Measurements from ENCODE around the gene BLOC1S4.
A peak's percentile ranks its signal among the peaks of the same experiment; 100 is the strongest.
"Not testable (repeated sequence)": the region's sequence is repeated elsewhere in the genome, so short reads cannot be mapped to it uniquely, and the experiment has no call there.

Gene BLOC1S4

DNA sequence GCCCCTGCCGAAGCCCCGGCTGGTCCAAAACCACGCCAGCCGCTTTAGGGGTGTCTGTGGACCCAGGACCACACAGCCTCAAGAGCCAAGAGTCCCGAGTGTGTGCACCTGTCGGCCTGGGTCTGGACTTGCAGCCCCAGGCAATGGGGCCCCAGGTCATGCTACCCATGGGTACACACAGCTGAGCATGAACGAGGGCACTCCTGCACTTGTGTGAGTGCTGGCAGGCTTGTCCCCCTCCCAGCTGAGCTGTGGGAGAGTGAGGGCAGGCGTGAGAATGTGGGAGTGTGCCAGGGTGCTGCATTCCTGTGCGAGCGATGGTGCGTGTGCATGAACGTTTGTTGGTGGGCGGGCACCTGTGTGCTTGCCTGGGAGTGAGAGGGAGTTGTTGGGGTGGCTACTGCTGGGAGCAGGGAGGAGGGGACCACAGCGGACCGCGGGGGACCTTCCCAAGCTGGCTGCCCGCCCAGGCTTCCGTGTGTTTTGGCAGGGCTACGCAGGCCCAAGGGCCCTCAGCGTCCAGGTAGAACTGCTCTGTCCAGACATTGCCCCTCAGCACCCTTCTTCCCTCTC lies 30.8 kb downstream of the BLOC1S4 start:
- DNase-seq, result no peak

GRCh38 chr4:6747294-6748051 lies 31.5 kb downstream of the BLOC1S4 start:
- no peak for DNase-seq

- DNase-seq, result no peak
These were observed 32.3 kb downstream of the BLOC1S4 start for GRCh38 chr4:6748286-6748685.

DNA sequence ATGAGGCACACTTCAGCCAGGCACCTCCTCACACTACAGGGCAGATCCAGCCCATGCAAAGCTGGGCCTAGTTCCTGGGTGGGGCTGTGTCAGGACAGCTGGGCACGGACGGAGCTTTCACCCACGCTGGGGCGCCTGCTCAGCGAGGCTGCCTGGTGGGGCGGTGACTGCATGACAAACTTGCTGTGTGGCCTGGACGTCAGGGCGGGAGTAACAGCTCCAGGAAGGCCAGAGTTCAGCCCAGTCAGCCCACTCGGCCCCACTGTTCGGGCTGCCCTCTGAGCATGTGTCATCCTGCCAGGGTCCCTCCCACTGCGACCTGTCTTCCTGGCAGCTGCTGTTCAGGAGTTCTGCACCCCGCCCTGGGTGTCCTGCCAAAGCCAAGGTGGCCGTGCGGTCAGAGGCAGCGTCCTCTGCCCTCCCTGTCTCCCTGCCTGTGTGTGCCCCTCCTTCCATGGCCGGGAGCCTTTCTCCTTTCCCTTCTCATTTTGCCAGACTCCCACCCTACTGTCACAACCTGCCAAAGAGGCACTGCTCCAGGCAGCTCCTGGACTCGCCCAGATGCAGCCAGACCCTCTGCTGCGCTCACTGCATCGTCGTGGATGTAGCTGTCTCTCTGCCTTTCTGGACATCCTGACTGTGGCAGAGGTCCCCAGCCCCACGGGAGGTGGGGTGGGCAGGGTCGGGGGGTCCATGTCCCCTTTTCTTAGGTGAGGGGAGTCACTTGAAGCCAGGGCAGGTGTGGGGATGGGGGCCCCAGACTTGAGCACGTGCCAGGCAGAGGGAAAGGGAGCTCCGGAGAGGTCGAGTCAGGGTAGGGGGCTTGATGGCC lies 33.6 kb downstream of the BLOC1S4 start:
- no peak for DNase-seq

- no peak for DNase-seq
These were observed 34.6 kb downstream of the BLOC1S4 start for GRCh38 chr4:6750286-6751221.

GRCh38 chr4:6751611-6752485 lies 35.9 kb downstream of the BLOC1S4 start:
- no peak for DNase-seq

- no peak for DNase-seq
These were observed 36.5 kb downstream of the BLOC1S4 start for GRCh38 chr4:6752486-6752829.

GRCh38 chr4:6753103-6753560 lies 37.2 kb downstream of the BLOC1S4 start:
- DNase-seq, result no peak

- DNase-seq, result no peak
These were observed 37.9 kb downstream of the BLOC1S4 start for GRCh38 chr4:6753891-6754290.

GRCh38 chr4:6754481-6755087 lies 38.6 kb downstream of the BLOC1S4 start:
- no peak for DNase-seq

DNA sequence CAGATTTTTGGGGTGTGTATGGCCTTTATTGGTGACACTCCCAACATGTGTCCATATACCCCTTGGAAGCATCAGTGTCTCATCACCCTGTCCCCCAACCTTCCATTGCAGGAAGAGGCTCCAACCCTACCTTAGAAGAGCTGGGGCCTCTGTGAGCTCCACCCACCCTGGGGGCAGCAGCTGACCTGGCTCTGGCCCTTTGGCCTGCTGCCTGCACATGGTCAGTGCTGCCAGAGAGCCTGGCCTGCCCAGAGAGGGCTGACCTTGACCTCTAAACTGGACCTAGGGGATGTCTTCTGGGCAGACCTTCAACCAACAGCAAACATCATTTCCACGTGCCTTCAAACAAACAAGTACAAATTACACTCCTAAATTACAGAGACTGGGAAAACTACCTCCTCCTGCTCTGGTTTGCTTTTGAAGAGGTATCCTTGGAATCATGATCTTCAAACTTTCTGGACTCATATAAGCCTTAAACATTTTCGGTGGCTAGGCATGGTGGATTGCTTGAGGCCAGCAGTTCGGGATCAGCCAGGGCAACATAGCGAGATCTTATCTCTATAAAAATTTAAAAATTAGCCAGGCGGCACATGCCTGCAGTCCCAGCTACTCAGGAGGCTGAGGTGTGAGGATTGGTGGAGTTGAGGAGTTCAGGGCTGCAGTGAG lies 39.2 kb downstream of the BLOC1S4 start:
- DNase-seq, result no peak

- not testable (repeated sequence) for DNase-seq
These were observed 40.4 kb downstream of the BLOC1S4 start for GRCh38 chr4:6756345-6756744.

DNA sequence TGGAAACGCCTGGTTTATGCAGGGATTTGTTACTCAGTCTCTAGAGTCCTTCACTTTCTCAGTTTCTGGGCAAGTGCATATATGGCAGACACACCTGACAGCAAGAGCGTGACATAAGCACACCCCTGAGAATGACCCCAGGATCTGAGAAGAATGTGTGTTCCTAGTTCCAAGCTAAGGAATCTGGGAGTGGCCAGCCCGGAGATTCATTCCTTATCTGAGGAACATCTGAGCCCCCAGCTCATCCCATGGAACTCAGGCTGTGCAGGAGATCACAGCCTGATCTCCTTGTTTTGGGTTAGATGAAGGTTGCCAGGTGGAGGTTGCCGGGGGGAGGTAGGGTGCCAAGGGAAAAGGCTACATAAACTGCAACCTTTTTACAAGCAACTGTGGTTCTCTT lies 42.8 kb downstream of the BLOC1S4 start:
- no peak for DNase-seq

- DNase-seq, result no peak
These were observed 44.9 kb downstream of the BLOC1S4 start for GRCh38 chr4:6760865-6761264.

DNA sequence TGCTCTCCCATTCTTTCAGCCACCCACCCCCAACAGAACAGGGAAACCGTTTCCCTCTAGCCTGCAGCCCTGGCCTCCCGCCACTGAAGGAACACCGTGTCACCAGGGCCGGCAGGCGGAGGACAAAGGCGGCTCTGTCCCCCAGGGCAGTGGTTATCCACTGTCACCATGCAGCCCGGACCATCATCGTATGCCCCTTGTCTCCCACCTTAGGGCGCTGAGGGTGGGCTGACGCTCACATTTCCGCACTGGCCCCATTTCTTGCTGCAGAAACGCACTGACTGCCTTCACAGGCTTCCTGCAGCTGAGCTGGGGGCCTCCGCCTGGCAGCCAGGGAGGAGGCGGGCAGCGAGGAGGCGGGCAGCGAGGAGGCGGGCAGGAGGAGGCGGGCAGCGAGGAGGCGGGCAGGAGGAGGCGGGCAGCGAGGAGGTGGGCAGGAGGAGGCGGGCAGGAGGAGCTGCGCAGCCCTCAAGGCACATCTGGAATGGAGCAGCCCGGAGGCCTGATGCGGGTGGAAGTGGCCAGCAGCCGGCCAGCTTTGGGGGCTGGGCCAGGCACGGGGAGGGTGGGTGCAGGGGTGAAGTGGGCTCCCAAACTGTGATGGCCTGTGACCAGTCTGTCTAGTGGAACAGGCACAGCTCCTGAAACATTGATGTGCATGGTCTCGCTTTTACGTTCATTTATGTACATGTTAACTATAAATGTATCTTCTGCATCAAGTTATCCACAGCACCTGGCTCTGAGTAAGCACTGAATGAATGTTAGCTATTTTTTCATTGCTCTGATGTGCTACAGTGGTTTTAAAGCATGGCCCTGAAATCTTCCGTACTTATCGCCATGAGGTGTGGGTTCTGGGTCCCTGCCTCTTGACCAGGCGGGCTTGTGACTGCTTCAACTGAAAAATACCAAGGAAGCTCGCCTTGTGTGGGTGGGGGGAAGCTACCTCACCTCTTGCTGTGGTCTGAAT lies 46.0 kb downstream of the BLOC1S4 start:
- no peak for DNase-seq

- DNase-seq, result peak; percentile 17
These were observed 47.4 kb downstream of the BLOC1S4 start for GRCh38 chr4:6763330-6763851.

DNA sequence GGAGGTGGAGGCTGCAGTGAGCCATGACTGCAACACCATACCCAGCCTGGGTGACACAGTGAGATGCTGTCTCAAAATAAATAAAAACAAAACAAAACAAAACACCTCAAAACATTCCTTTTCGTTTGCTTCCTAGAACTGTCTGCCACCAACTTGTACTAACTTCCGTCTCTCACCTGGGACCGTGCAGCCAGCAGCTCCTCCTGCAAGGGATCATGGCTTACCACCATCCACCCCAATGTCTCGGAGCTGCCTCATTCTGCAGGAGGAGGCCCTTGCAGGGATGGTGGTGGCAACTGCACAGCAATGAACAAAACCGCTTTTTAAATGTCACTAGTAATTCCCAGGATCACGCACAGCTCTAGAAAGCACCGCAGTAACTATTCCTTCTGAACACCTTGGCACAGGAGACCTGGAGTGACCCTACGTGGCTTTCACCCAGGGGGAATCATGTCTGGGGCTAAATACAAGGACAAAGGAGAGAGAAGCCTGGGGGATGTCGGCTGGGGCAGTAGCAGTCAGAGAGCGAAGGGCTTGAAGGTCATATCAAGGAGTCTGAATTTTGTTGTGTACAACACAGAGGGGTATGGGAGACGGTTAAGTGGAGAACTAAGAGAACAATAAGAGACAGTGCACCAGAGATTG lies 49.1 kb downstream of the BLOC1S4 start:
- no peak for DNase-seq

- DNase-seq, result no peak
These were observed 49.7 kb downstream of the BLOC1S4 start for GRCh38 chr4:6765703-6766102.
